Keratinocyte (primary cell): Measurements from ENCODE around the gene CLDN5. TPM values are rescaled to one million over a fixed set of nuclear protein-coding genes. Genes with fewer than 3 reads are reported as not detected.

ENCODE experiments used
- DNase-seq: peaks from one replicate; pipeline ENCODE4 v3.0.0-alpha.2; 2011; ENCODE audit warnings: low read depth, missing footprints, low spot score
- FAIRE-seq: peaks from 2 replicates; lab custom pipeline; 2011; peaks lifted over from hg19 to GRCh38; lab: Jason Lieb, UNC
- H2AFZ ChIP-seq: 2 replicates; pipeline ENCODE4 v1.6.0; 2012; ENCODE audit warnings: low read length, control low read depth, inconsistent platforms; ENCODE audit not compliant: control insufficient read depth
- H3K27ac ChIP-seq: 2 replicates; pipeline ENCODE4 v1.5.1; 2011; ENCODE audit warnings: low read length; ENCODE audit not compliant: control insufficient read depth, insufficient read depth
- H3K27me3 ChIP-seq: 3 replicates; pipeline ENCODE4 v1.6.0; 2011; ENCODE audit warnings: low read length; ENCODE audit not compliant: control insufficient read depth, insufficient read depth; ENCODE audit errors: extremely low read depth
- H3K36me3 ChIP-seq, 2 experiments: 2 replicates in 1 of 2; 3 replicates in 1 of 2; pipeline ENCODE4 v1.5.1; 2011; ENCODE audit warnings: low read length in 2 of 2, mild to moderate bottlenecking in 1 of 2; ENCODE audit not compliant: control insufficient read depth in 2 of 2, insufficient read depth in 2 of 2; ENCODE audit errors: extremely low read depth in 1 of 2
- H3K4me1 ChIP-seq: 3 replicates; pipeline ENCODE4 v1.5.1; 2011; ENCODE audit warnings: low read length; ENCODE audit not compliant: control insufficient read depth, insufficient read depth; ENCODE audit errors: extremely low read depth
- H3K4me2 ChIP-seq: 3 replicates; pipeline ENCODE4 v1.6.0; 2011; ENCODE audit warnings: low read depth, low read length; ENCODE audit not compliant: control insufficient read depth, insufficient read depth; ENCODE audit errors: extremely low read depth
- H3K4me3 ChIP-seq, 3 experiments: fragments of 200-600 bp in 1 of 3; sonication (generic) in 1 of 3; 2 replicates in 2 of 3; 3 replicates in 1 of 3; pipeline ENCODE4 v1.5.1; 2011 to 2016; ENCODE audit warnings: low read length in 3 of 3, mild to moderate bottlenecking in 3 of 3, control low read depth in 2 of 3, inconsistent platforms in 1 of 3, low read depth in 1 of 3, mixed read lengths in 1 of 3, mixed run types in 1 of 3, moderate library complexity in 1 of 3; ENCODE audit not compliant: control insufficient read depth in 2 of 3, insufficient read depth in 2 of 3; ENCODE audit errors: extremely low read depth in 1 of 3
- H3K79me2 ChIP-seq: 2 replicates; pipeline ENCODE4 v1.6.0; 2012; ENCODE audit warnings: low read length; ENCODE audit not compliant: control insufficient read depth, insufficient read depth
- H3K9ac ChIP-seq: 3 replicates; pipeline ENCODE4 v1.6.0; 2011; ENCODE audit warnings: low read length; ENCODE audit not compliant: control insufficient read depth, insufficient read depth; ENCODE audit errors: extremely low read depth
- H3K9me1 ChIP-seq: 3 replicates; pipeline ENCODE4 v1.6.0; 2011; ENCODE audit warnings: low read length; ENCODE audit not compliant: control insufficient read depth, insufficient read depth; ENCODE audit errors: extremely low read depth
- H3K9me3 ChIP-seq: 2 replicates; pipeline ENCODE4 v1.5.1; 2012; ENCODE audit warnings: low read depth, low read length; ENCODE audit not compliant: control insufficient read depth
- H4K20me1 ChIP-seq: 3 replicates; pipeline ENCODE4 v1.6.0; 2011; ENCODE audit warnings: low read length; ENCODE audit not compliant: control insufficient read depth, insufficient read depth; ENCODE audit errors: extremely low read depth
- EZH2 ChIP-seq: IDR thresholded peaks from one replicate; pipeline ENCODE4 v1.6.1; 2012; ENCODE audit warnings: inconsistent platforms, mild to moderate bottlenecking, low read length, moderate library complexity
- dilution Hi-C: fragments of 300-500 bp; cut with MboI; formaldehyde crosslinking; loops from one replicate; pipeline ENCODE4 v1.7.0; 2020; ENCODE audit warnings: low sequenced_read_pairs; ENCODE audit not compliant: extremely low pct_ligation_motif_present
- polyA plus RNA-seq, 5 experiments: library from polyadenylated mRNA; depleted of rRNA in 3 of 5; stranded (reverse) in 3 of 5; stranded (forward) in 1 of 5; unstranded in 1 of 5; fragments of >200 nt; gene quantifications; 1 replicate in 1 of 5; 2 replicates in 3 of 5; 3 replicates in 1 of 5; pipeline versions ENCODE4 v1.2.1 to v1.2.3, GENCODE V29; 2011 to 2012; ENCODE audit warnings: missing spikeins in 2 of 5, low read depth in 1 of 5, low replicate concordance in 1 of 5
- TF ChIP-seq, protein P1 (sequence below), 3 experiments: IDR thresholded peaks in 1 of 3; conservative IDR thresholded peaks in 1 of 3; optimal IDR thresholded peaks in 1 of 3; 2 replicates in 2 of 3; 3 replicates in 1 of 3; pipeline versions ENCODE3 to v1.5.1; 2011; ENCODE audit warnings: low read length in 3 of 3, mild to moderate bottlenecking in 3 of 3, moderate library complexity in 2 of 3, control low read depth in 1 of 3, inconsistent platforms in 1 of 3; ENCODE audit not compliant: insufficient read depth in 2 of 3; ENCODE audit errors: extremely low read depth in 1 of 3

Gene CLDN5
- polyA plus RNA-seq, 1 donor (not counting 4 experiments of a cell fraction or from before 2014, with no cell fraction given), result not detected

DNA sequence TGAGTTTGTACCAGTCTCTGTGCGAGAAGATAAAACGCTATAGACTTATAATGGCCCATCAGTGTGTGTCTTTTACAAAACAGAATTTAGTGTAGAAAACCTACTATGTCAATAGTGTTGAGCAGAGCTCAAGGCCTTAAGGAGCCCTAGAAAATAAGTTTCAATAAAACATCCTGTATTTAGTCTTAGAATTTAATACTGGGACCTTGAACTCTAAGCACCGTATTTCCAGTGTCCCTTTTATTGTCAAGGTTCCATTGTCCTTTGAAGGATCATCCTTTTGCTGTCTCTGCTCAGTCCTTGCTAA is 27.9 kb downstream of the CLDN5 start:
- FAIRE-seq, result no peak
- no peaks in the 10 kb centered on the region for H3K4me1 ChIP-seq
- H3K9ac ChIP-seq, result no peak overlapping the region
- H3K4me3 ChIP-seq, result no peak overlapping the region
- H3K9me1 ChIP-seq, result no peaks in the 10 kb centered on the region
- H3K27me3 ChIP-seq, result no peaks in the 10 kb centered on the region
- H3K36me3 ChIP-seq, result peaks cover 0 to 2% of the 10 kb centered on the region in 2 experiments
- TF ChIP-seq, protein P1, sequence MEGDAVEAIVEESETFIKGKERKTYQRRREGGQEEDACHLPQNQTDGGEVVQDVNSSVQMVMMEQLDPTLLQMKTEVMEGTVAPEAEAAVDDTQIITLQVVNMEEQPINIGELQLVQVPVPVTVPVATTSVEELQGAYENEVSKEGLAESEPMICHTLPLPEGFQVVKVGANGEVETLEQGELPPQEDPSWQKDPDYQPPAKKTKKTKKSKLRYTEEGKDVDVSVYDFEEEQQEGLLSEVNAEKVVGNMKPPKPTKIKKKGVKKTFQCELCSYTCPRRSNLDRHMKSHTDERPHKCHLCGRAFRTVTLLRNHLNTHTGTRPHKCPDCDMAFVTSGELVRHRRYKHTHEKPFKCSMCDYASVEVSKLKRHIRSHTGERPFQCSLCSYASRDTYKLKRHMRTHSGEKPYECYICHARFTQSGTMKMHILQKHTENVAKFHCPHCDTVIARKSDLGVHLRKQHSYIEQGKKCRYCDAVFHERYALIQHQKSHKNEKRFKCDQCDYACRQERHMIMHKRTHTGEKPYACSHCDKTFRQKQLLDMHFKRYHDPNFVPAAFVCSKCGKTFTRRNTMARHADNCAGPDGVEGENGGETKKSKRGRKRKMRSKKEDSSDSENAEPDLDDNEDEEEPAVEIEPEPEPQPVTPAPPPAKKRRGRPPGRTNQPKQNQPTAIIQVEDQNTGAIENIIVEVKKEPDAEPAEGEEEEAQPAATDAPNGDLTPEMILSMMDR (optimal IDR thresholded peaks at IDR 0.05 in 1 of 3, IDR thresholded peaks at IDR 0.05 in 1 of 3, conservative IDR thresholded peaks at IDR 0.05 in 1 of 3; ENCODE audit: extremely low read depth in 1 of 3, insufficient read depth in 2 of 3, low read length in 3 of 3), result no peak
- TF ChIP-seq EZH2, result no peak
- no peaks in the 10 kb centered on the region for H3K9me3 ChIP-seq
- H4K20me1 ChIP-seq, result no peaks in the 10 kb centered on the region
- no peak for DNase-seq
- H2AFZ ChIP-seq, result no peak overlapping the region
- dilution Hi-C loops, result no loop called here
- H3K79me2 ChIP-seq, result no peaks in the 10 kb centered on the region
- no peak overlapping the region for H3K4me2 ChIP-seq
- H3K27ac ChIP-seq, result no peak overlapping the region

DNA sequence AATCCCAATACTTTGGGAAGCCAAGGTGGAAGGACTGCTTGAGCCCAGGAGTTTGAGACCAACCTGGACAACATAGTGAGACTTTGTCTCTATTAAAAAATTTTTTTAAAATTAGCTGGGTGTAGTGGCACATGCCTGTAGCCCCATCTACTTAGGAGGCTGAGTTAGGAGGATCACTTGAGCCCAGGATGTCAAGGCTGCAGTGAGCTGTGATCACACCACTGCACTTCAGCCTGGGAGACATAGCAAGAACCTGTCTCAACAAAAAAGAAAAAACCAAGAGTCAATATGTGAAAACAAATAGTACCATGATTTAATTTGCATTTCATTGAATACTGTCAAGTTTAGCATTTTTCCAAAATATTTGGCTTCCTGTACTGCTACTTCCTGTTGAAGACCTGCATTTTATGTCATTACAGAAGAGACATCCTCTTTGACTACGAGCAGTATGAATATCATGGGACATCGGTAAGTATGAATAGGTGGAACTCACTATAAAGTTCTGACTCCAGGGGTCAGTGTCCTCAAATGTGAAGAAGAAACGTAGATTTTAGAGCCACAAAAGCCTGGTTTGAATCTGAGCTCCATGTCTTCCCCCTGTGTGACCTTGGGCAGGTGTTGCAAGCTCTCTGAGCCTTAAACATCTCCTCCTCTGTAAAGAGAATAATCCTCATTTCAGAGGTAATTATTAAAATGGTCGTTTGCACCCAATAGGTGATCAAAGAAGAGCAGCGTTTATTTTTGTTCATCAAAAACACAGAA is 28.5 kb downstream of the CLDN5 start:
- H3K27me3 ChIP-seq, result no peaks in the 10 kb centered on the region
- no peak overlapping the region for H3K4me3 ChIP-seq
- peaks cover 0 to 2% of the 10 kb centered on the region in 2 experiments for H3K36me3 ChIP-seq
- no peak overlapping the region for H3K27ac ChIP-seq
- dilution Hi-C loops, result no loop called here
- H4K20me1 ChIP-seq, result no peaks in the 10 kb centered on the region
- H2AFZ ChIP-seq, result no peak overlapping the region
- no peaks in the 10 kb centered on the region for H3K9me3 ChIP-seq
- no peaks in the 10 kb centered on the region for H3K9me1 ChIP-seq
- DNase-seq, result no peak
- no peak overlapping the region for H3K9ac ChIP-seq
- H3K79me2 ChIP-seq, result no peaks in the 10 kb centered on the region
- TF ChIP-seq, protein P1 (optimal IDR thresholded peaks at IDR 0.05 in 1 of 3, IDR thresholded peaks at IDR 0.05 in 1 of 3, conservative IDR thresholded peaks at IDR 0.05 in 1 of 3; ENCODE audit: extremely low read depth in 1 of 3, insufficient read depth in 2 of 3, low read length in 3 of 3), result no peak
- TF ChIP-seq EZH2, result no peak
- no peaks in the 10 kb centered on the region for H3K4me1 ChIP-seq
- no peak for FAIRE-seq
- no peak overlapping the region for H3K4me2 ChIP-seq
